Measurements from ENCODE around the gene KIF18A.
"Not testable (repeated sequence)": the region's sequence is repeated elsewhere in the genome, so short reads cannot be mapped to it uniquely, and the experiment has no call there.

The KIF18A gene

DNA sequence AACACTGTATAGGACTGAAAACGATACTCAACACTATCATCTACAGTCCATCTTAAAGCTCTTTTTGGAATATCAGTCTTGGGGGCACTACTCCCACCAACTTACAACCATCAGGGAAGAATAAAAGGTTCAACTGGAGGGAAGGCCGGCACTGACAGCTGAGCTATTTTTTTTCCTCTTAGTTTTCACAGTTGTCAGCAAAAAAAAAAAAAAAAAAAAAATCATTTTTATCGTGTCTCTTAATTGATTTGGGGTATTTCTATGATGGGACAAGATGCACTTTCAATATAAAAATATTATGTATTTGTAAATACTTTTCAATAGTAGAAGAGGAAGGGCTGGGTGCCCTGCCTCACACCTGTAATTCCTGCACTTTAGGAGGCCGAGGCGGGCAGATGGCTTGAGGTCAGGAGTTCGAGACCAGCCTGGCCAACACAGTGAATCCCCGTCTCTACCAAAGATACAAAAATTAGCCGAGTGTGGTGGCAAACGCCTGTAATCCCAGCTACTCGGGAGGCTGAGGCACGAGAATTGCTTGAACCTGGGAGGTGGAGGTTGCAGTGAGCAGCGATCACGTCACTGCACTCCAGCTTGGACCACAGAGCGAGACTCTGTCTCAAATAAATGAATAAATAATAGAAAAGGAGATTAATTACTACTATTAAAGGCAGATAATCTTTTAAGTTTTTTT is 1.5 kb downstream of the KIF18A start:
- no peak for DNase-seq

DNA sequence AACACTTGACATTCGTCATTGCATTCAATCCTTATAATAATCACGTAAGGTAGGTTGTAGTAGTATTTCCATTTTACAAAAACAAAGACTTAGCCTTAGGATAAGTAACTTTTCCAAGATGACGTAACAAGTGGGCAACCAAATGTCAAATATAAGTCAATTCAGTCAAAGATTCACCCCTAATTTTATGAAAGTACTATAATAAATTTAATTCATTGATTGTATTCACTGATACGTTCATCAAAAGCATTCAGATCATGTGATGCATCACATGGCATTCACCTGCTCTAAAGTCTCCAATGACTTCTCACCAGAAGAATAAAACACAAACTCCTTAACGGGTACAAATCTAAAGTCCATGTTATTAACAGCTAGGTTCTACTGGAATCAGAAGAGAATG is 2.1 kb downstream of the KIF18A start:
- DNase-seq, result no peak

DNA sequence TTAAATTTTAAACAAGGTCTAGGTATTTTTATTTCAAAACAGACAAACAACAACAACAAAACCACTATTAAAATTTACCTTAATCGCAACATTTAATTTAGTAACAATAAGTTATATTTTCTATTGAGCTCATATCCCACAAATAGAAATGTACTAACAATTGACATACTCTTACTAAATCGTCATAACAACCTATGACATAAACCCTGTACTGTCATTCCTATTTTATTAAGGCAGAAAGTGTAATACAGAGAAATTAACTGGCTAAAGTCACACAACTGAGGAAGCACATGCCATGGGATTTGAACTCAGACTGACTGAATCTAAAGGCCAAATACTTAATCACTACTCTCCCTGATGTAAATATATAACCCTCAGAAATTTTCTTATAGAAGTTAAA is 3.0 kb downstream of the KIF18A start:
- DNase-seq, result no peak

DNA sequence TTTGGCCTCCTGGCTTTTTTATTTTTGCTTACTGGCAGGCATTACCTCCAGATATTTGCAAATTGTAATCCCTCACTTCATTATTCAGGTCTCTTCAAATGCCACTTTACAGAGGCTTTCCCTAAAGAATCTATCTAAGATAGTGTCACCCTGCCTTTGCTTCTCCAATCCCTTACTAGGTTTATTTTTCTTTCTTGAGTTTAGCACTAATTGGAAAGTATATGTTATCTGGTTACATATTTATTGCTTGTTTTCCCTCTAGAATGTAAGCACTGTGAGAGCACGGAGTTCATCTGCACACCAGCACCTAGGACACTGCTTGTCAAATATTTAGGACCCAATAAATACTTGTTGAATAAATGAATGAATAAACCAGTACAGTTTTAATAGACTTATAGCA is 3.5 kb downstream of the KIF18A start:
- no peak for DNase-seq

DNA sequence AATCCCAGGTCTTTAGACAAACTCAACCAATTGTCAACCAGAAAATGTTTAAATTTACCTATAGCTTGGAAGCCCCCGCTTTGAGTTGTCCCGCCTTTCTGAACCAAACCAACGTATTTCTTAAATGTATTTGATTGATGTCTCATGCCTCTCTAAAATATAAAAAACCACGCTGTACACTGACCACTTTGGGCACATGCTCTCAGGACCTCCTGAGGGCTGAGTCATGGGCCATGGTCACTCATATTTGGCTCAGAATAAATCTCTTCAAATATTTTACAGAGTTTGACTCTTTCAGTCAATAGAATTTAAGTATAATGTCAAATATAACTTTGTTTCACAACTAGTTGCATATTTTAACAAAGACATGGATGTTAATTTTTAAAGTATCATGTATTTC is 5.7 kb downstream of the KIF18A start:
- not testable (repeated sequence) for DNase-seq

DNA sequence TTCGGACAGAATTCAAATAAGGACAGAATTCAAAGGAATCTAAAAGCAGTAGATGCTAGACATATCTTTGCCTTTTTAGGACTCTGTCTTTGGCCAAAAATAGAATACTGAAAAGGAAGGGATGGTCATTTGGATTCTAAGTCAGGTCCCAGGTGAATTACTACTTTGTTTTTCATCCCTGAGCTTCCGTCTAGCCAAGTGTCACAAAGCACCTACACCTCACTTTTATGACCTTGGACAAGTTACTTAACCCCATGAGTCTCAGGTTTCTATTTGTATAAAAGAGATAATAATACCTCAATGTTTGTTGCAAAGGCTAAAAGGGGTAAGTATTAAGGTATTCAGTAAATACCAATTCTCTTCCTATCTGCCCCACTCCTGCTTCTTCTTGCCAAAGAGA is 7.3 kb downstream of the KIF18A start:
- no peak for DNase-seq

DNA sequence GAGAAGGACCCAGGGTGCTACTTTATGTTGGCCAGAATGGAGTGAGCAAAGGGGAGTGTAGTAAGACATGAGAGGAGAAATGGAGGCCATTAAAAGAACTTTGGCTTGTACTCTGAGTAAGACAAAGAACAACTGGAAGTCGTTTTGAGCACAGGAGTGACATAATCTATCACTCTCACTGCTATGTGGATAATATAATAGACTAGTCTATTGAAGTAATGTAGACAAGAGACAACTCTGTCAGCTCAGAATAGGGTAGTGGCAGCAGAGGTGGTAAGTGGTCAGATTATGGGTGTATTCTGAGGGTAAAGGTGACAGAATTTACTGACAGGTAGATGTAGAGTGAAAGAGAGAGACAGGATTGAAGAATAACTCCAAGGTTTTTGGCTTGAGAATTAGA is 8.2 kb downstream of the KIF18A start:
- no peak for DNase-seq

DNA sequence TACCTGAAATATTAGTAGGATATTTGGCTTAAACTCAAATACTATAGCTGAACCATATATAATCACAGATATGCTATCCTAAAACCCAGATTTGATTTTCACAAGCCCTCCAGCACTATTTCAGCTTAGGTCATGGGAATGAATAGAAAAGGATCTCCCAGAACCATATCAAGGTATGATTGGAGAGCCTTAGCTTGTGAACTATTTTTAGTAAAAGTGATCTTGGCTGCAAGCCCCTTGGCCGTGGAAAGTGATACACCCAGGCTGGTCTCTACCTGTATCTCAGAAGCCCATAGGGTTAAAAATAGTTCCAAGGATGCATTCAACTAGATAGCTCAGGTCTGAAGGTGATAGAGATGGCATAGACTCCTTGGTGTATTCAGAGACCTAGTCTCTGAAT is 9.7 kb downstream of the KIF18A start:
- DNase-seq, result no peak

DNA sequence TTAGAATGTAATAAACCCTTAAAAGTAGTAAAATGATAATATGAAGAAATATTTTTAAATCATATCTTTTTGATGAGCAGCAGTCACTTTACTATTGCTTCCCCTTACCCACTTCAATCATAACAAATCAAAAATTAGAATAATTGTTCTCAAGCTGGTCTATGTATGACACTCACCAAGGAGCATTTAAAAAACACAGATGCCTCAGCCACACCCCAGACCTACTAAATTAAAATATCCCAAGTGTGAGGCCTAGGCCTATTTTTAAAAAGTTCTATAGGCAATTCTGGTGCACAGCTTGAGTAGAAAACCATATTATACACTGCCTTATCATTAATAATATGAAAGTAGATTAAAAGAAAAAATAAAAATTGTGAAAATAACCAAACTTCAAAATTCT is 15.2 kb downstream of the KIF18A start:
- no peak for DNase-seq

DNA sequence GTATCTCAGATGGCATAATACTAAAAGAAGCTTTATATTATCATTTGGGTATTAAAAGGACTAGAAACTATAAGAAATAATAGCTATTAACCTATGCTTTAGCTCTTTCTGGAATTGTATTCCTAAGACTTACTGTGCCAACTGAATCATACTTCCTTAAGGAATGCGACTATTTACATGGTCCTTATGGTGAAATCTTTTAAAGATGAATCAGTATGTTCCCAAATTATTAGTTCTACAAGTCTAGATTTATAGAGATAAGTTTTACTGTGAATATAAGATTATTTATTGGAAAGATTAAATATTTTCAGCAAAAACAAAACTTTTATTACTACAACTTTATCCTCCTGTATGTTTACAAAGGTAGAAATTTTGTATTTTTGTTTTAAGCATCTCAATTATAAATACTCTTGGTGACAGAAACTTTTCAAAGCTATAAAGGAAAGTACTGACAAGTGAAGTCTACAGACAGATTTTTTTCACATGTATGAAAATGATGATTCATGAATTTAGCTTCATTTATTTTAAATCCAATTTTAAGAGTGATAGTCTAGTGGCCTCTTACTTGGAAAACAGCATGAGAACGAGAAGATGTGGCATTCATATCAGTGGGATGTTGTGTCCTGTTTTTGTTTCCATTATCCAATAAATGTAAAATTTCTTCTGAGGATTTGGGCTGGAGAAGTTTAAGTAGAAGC is 17.8 kb downstream of the KIF18A start:
- DNase-seq, result no peak

DNA sequence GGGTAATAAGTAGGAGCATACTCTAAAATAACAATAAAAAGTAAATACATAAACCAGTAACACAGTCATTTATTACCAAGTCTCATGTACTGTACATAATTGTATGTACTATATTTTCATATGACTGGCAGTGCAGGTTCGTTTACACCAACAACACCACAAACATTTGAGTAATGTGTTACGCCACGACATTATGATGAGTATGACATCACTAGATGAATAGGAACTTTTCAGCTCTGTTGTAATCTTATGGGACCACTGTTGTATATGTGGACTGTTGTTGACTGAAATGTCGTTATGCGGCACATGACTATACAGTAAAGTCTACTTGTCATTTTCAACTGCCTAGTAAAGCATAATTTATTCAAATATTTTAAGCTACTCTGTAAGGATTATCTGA is 18.6 kb downstream of the KIF18A start:
- no peak for DNase-seq

DNA sequence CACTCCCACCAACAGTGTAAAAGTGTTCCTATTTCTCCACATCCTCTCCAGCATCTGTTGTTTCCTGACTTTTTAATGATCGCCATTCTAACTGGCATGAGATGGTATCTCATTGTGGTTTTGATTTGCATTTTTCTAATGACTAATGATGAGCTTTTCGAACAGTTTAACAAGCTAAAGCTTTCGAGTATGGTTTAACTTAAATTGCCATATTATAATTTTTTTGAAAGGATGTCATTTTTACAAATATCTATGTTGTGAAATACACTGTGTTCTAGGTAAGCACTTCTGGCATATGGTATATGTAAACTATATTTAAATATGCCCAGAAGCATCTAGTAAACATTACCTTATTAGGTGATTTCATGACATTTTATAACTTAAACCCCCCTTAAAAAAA is 20.3 kb downstream of the KIF18A start:
- not testable (repeated sequence) for DNase-seq

DNA sequence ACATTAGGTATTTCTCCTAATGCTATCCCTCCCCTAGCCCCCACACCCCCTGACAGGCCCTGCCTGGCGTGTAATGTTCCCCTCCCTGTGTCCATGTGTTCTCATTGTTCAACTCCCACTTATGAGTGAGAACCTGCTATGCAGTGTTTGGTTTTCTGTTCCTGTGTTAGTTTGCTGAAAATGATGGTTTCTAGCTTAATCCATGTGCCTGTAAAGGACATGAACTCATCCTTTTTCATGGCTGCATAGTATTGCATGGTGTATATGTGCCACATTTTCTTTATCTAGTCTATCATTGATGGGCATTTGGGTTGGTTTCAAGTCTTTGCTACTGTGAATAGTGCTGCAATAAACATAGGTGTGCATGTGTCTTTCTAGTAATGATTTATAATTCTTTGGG is 20.8 kb downstream of the KIF18A start:
- DNase-seq, result not testable (repeated sequence)

DNA sequence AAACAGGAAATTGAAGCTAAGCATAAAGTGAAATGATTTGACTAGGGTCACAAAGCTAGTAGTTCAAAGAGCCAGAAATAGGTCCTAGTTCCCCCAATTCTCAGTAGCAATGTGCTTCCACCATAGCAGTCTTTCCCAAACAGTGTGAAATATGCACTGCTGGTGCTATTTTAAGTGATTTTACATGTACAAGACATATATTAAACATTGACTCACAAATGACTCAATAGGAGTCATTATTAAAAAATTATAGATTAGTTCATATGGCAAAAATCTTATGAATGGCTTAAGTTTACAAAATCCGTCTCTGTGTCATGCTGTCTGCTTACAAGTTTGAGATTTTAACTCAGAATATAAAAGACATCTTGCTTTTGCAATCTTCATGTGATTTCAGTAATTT is 21.4 kb downstream of the KIF18A start:
- no peak for DNase-seq

DNA sequence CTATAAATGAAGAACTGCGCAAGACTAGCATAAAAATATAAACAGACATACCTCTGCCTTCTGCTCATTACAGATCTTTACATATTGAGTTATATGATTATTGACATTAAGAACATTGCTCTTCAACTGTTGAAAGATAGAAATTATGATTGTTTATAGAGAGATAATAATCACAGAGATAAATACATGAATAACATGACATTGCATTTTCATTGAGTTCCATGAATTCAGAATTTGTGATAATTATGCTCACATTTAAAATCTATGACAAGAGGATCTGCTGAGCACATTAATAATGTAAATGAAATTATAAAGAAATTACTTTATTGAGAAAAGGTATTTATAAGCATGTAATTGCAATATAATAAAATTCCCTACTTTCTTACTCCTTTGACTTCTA is 24.8 kb downstream of the KIF18A start:
- DNase-seq, result no peak

DNA sequence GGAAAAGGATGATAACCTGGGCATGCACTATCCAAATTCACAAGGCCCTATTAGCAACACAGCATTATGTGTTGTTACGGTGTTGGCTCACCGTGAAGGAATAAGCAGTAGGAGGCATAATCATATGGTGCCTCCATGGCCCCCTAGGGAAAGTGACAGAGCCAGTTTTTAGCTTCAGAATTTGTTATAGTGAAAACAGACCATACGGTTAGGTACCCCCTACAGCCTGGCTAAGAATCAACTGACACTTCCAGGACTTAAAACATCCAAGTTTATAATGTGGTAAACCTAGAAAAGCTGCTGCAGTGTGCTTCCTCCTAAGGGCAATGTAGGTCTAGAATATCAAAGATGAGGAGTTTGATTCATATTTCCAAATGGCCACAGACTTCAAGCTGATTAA is 30.4 kb downstream of the KIF18A start:
- DNase-seq, result no peak

DNA sequence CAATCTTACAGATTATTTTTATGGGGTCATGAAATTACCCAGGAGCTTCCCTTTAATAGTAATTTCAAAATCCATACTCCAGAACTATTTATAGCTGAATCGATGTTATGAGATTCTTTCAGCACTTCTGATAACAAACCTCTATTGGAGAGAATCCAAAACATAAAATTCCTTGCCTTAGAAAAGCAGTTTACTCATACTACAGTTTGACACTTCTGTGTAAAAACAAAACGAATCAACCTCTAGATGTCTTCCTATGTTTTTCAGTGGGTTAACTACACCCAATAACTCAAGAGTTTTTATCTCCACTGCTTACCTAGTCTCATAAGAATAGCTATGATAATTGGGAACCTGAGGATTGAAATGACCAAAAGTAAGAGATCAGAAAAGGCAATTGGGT is 35.6 kb downstream of the KIF18A start:
- DNase-seq, result no peak

DNA sequence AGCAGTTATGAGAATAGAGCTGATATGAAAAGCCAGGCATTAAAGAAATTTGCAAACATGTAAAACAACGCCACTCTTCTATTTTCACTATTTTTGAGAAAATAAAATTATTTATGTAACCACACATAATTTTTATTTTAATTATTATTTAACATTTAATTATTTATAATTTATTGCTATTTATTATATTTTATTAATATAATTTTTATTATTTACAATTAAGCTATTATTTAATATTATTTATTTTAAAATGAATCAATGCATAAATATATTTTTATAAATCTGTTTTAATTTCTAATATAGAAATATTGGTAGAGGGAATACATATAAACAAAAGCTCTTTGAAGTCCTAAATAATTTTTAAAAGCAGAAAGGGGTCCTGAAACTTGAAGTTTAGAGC is 36.7 kb downstream of the KIF18A start:
- DNase-seq, result no peak

DNA sequence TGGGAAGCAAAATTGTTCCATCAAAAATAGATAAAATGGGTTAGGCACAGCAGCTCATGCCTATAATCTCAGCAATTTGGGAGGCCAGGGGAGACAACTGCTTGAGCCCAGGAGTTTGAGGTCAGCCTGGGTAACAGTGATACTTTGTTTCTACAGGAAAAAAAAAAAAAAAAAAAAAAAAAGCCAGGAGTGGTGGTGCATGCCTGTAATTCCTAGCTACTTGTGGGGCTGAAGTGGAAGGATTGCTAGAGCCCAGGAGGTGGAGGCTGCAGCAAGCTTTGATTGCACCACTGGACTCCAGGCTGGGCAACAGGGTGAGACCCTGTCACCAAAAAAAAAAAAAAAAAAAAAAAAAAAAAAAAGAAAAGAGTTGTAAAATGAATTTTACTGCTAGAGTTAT is 49.6 kb downstream of the KIF18A start:
- no peak for DNase-seq

DNA sequence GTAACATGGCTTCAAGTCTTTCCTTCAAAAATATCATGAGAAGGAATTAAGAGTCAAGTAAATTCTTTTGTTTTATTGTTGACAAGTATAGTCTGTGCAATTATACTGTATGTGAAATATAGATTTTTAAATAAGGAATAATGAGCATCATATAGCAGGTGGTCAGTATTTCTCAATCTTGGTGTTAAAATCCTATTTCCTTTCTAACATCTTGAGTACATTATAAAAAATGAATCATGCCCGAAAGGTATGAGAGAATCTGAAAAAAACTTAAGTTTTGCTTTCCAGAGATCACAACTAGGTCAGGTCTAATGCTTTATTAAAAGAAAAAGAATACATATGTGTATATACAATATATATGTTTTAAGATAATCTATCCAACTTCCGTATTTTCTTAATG is 53.1 kb downstream of the KIF18A start:
- DNase-seq, result no peak

DNA sequence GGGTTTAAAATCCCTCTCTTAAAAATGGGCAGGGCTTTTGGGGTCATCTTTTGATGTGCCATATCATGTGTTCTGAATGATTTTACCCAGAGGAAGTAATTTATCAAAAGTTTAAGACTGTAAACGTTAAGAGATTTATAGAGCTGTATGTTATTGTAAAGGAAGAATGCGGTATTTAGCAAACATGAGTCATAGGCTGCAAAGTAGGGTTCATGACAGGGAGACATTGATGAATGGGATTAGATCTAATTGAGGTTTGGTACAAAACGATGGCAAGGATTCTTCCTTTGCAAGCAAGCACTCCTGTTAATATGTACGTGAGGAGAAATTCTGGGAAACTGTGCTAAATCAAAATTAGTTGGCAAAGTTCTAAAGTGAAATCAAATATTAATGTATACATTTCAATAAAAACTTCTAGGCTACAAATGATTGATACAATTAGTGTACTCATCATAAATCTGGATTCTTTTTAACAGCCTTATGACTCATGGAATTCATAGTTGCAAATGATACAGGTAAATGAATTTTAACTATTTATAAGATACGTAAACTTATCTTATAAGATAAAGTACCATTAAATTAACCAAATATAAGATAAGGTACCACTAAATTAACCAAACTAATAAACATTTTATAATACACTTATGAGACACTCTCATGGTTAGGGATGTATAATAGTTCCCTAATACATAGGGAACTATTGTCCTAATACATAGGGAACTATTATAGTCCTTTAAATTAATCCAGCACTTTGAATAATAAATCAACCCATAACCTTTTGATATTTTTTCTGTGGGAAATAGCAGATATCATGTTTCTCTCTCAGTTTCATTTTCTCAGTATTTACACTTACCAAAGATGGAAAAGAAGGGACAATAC is 58.4 kb downstream of the KIF18A start:
- no peak for DNase-seq

DNA sequence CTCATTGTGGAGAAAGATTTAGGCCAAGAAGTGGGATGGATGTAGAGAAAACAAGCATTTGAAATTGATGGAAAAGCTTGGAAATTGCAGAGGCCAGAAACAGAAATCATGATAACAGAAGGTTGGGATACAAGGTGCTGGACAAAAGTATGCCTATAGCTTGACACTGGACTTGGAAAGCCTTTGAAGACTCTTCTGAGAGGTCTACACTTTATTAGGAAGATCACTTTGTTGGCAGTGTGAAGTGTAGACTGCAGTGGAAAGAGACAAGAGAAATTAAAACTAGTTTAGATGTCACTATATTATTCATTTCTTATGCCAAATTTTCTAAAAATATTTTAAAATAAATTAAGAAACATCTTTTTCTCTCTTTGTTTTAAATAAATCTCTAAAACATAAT is 59.1 kb downstream of the KIF18A start:
- no peak for DNase-seq

DNA sequence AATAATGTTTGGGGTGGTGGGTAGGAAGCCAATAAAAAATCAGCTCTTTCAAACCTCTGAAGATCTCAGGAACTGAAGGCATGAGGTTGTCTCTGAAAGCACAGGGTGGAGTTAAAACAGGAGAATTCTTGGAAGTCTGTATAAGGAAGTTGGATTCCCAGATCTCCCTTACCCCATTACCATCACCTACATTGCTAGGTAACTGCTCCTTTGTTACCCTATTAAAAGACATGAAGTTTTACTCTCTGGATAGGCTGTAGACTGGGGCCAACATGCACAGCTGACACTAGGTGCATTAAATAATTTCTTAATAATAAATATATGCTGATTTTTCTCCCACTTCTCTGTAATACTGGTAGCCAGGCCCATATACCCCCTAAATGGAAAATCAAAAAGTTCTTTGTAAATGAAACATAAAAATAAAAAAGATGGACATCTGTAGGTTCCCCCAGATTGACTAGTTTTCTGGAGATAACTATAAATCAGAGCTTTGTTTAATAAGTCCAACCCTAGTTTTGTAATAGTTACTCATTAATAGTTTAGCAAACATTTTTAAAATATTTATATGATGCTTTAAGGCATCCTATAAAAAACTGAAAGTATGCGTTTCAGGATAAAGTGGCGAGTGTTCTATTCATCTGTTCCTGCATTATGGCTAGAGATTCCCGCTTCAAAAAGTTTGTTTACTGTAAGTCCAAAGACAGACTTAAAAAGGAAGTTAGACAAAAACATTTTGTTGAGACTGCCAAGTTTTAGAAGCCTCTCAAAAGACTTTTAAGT is 63.8 kb downstream of the KIF18A start:
- DNase-seq, result no peak
